Cardiac fibroblast (primary cell): ENCODE results near the gene KIF3B.
A peak's percentile ranks its signal among the peaks of the same experiment; 100 is the strongest.

Experiments used
- DNase-seq, 2 donors: peaks; one replicate each; pipeline versions ENCODE4 v3.0.0 to v3.0.0-alpha.2; 2010; ENCODE audit warnings: low read depth in 2 of 2
- H3K4me3 ChIP-seq, 2 donors: replicated peaks in 1 of 2; 1 replicate in 1 of 2; 2 replicates in 1 of 2; pipeline ENCODE4 v1.5.1; 2011; ENCODE audit warnings: low read depth in 2 of 2, low read length in 2 of 2, mild to moderate bottlenecking in 2 of 2, moderate library complexity in 1 of 2
- TF ChIP-seq, protein P1 (sequence below): IDR thresholded peaks from one replicate; pipeline ENCODE4 v1.5.1; 2011; ENCODE audit warnings: low read depth, mild to moderate bottlenecking, low read length, inconsistent platforms

Gene KIF3B

DNA sequence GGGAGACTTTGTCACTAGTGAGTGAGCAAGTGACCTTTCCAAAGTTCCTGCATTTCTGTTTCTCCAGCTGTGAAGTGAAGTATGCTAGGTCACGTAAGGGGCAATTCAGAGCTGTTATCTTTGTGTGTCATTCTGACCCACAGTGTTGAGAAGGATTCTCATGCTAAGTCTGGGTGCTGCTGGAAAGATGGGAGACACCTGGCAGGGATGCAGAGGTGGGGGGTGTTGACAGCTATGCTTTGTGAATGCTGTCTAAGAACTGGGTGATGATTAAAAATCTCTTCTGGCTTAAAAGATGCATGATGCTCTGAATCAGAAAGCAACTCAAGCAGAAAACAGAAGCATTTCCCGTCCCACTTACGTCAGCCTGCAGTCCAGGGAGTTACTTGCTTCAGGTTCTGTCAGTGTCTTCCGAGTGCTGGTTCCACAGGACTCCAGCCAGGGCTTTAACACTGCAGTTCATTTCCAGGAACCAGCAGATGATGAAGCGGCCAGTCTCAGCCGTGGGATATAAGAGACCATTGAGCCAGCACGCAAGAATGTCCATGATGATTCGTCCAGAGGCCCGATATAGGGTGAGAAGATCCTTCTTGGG is 49.7 kb downstream of the KIF3B start:
- DNase-seq: peak; percentile 90 to 91
- TF ChIP-seq, protein P1, sequence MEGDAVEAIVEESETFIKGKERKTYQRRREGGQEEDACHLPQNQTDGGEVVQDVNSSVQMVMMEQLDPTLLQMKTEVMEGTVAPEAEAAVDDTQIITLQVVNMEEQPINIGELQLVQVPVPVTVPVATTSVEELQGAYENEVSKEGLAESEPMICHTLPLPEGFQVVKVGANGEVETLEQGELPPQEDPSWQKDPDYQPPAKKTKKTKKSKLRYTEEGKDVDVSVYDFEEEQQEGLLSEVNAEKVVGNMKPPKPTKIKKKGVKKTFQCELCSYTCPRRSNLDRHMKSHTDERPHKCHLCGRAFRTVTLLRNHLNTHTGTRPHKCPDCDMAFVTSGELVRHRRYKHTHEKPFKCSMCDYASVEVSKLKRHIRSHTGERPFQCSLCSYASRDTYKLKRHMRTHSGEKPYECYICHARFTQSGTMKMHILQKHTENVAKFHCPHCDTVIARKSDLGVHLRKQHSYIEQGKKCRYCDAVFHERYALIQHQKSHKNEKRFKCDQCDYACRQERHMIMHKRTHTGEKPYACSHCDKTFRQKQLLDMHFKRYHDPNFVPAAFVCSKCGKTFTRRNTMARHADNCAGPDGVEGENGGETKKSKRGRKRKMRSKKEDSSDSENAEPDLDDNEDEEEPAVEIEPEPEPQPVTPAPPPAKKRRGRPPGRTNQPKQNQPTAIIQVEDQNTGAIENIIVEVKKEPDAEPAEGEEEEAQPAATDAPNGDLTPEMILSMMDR: no peak

DNA sequence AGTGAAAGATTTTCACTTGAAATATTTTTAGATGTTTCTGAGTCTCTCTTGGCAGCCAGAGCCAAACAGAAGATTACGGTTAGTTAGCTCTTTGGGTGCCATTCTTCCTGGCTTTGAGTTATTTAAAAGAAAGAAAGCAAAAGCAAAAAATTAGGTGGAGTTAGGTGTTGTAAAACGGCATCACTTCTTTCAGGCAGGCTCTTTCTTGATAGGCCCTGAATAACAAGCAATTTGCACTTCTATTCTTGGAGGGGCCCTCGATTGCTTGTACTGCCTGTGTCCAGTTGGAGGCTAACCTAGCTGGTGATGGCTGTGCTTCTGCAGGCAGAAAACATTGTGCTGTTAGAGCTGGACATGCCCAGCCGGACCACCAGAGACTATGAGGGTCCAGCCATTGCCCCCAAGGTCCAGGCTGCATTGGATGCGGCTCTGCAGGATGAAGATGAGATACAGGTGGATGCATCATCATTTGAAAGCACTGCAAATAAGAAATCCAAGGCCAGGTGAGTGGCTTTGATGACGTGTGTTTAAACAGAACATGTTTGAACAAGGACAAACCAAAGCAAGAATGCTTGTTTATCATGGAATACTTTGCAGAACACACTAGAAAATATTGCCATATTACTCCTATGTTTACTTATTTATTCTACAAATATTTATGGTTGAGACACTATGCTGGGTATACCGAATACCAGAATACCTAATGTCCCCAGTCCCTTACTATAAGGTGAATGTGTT is 52.5 kb downstream of the KIF3B start:
- DNase-seq: no peak
- no peak overlapping the region for H3K4me3 ChIP-seq
- TF ChIP-seq, protein P1: no peak

More for the DNA sequence above, 49.7 kb downstream of the KIF3B start:
- no peak overlapping the region for H3K4me3 ChIP-seq

DNA sequence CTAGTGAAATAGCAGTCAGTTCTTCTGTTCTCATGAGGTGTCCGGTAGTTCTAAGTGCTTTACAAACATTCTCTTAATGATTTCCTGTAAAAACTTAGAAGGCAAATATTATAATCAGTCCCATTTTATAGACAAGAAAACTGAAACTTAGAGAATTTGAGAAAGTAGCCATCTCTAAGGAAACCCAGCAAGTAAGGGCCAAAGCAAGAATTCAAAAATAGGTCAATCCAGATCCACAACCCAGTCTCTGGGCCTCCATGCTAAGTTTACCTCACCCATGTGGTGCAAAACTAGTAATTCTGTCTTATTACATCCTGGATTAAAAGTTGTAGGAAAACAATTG is 53.1 kb downstream of the KIF3B start:
- TF ChIP-seq, protein P1: no peak
- DNase-seq: no peak

DNA sequence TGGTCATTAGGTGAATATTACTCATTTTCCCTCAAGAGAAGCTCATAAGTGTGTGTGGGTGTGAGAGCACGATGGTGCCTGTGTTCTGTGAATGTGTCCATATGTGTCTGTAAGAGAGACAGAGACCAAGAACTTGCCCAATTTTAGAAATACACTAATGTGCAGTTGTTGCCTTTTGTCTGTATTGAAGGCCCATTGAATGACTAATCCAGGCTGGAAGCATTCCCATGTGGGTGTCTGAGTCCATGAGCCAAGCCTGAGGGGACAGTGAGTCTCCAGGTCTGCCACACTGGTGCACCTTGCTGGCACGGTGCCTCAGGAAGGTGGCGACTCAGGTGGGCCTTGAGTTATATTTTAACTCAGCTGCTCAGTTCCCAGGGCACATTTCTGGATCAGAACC is 55.2 kb downstream of the KIF3B start:
- TF ChIP-seq, protein P1: no peak
- H3K4me3 ChIP-seq: no peak overlapping the region
- DNase-seq: peak; percentile 38 to 80

More for the DNA sequence above, 53.1 kb downstream of the KIF3B start:
- H3K4me3 ChIP-seq: no peak overlapping the region

DNA sequence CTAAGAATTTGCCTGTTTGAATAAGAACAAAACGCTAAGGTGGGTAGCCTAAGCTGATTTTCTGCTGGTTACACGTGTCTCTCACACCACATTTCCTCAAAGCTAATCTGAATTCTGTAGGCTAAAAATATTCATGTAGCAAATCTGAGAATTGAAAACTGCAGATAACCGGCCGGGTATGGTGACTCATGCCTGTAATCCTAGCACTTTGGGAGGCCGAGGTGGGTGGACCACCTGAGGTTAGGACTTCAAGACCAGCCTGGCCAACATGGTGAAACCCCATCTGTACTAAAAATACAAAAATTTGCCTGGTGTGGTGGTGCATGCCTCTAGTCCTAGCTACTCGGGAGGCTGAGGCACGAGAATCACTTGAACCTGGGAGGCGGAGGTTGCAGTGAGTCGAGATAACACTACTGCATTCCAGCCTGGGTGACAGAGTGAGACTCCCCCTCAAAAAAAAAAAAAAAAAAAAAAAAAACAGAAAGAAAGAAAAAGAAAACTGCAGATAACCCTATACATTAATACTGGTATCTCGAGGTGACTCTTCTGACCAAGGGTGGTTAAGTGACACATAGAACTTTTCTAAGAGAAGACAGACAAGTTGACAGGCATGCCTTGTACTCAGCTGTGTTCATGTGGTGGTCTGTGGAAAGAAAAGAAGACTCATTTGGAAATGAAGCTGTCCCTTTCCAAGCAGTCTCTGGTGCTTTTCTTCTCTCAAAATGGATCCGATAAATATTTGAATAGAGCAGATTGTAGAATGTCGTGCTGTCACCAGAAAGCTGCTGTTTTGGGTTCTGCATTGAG is 55.9 kb downstream of the KIF3B start:
- DNase-seq: no peak
- TF ChIP-seq, protein P1: no peak
- no peak overlapping the region for H3K4me3 ChIP-seq

DNA sequence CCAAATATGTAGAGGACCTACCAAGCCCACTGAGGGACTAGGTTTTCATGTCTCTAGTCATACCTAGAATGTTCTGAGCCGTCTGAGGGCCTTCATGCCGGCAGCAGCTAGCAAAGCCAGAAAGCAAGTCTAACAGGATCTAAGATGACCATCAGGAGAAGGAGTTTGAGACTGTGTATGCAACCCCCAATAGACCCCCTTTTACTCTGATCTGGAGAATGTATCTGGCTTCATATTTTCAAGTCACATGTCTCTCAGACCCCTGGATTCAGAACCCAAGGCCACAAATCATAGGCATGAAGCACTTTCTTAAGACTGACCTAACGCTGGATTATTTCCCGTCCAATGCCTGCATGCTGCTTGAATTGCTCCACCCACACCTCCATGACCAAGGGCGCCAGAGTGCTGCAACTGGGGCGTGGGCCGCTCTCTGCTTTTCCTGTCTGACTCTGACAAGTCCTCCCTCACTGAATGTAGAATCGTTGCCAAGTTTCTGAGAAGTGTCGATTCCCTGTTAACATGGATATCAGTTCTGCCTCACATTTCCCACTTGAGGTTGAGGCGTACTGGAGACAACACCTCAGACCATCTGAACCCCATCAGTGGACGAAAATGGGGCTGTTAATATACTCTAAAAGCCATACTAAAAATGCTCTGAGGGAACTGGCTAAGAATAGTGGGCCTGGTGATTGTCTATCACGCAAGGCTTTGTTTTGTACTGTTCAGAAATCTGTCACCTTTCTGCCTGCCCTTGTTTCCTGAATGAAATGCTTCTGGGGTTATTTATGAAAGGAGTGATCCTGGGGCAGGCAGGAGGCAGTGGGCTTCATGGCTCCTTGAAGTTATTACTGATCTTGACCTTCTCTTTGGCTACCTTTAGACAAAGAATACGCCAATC is 56.8 kb downstream of the KIF3B start:
- TF ChIP-seq, protein P1: no peak
- no peak overlapping the region for H3K4me3 ChIP-seq
- peak; percentile 67 to 78 for DNase-seq
